LNCAP (cell line): ENCODE data around the gene MCM3.

Experiments used
- TF ChIP-seq, protein P1 (sequence below): fragments of 450-650 bp; IDR thresholded peaks from 2 replicates; pipeline ENCODE4 v1.5.1; 2017; ENCODE audit warnings: mild to moderate bottlenecking

MCM3 gene

DNA sequence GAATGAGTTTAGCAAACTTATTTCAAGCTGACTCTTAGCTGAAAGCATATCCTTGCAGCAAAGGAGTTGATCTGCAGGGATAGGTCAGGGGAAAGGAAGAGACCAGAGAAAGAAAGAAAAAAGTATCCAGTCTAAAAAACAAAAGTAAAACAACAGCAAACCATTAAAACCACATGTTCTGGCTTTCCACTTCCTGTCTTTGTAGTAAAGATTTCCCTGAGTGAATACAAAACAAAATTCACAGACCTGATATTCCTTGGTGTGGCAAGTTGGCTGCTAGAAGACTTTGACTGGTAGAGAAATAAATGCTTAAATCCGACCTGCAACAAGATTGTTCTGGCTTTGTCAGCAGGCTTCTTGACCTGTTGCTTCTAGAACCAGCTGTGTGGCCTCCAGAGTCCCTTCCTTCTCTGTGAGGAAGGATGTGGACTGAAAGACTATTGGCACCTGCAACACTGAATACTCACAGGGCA is 23.4 kb upstream of the MCM3 start:
- TF ChIP-seq, protein P1, sequence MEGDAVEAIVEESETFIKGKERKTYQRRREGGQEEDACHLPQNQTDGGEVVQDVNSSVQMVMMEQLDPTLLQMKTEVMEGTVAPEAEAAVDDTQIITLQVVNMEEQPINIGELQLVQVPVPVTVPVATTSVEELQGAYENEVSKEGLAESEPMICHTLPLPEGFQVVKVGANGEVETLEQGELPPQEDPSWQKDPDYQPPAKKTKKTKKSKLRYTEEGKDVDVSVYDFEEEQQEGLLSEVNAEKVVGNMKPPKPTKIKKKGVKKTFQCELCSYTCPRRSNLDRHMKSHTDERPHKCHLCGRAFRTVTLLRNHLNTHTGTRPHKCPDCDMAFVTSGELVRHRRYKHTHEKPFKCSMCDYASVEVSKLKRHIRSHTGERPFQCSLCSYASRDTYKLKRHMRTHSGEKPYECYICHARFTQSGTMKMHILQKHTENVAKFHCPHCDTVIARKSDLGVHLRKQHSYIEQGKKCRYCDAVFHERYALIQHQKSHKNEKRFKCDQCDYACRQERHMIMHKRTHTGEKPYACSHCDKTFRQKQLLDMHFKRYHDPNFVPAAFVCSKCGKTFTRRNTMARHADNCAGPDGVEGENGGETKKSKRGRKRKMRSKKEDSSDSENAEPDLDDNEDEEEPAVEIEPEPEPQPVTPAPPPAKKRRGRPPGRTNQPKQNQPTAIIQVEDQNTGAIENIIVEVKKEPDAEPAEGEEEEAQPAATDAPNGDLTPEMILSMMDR, result no peak

GRCh38 chr6:52306972-52307870 is 22.7 kb upstream of the MCM3 start:
- TF ChIP-seq, protein P1, result no peak

- TF ChIP-seq, protein P1, result no peak
Observed at GRCh38 chr6:52305948-52306767, 21.6 kb upstream of the MCM3 start.

DNA sequence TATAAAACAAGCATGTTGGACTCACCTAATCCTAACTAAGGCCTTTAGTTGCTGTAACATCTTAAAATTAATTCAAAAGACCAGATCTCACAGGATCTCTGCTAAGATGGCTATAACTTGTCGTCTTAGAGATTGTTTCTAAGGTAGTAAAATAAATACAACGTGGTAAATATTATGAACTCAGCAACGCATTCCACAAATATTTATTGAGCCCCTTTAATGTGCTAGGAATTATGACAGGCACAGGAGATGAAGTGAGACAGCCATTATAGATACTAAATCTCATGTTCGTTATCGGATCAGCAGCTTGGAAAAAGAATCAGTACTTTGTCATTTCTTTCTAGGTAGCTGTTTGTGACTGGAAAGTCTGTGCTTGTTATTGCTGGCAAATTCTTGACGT is 20.9 kb upstream of the MCM3 start:
- TF ChIP-seq, protein P1, result no peak

- TF ChIP-seq, protein P1, result no peak
Observed at GRCh38 chr6:52304983-52305390, 20.4 kb upstream of the MCM3 start.

DNA sequence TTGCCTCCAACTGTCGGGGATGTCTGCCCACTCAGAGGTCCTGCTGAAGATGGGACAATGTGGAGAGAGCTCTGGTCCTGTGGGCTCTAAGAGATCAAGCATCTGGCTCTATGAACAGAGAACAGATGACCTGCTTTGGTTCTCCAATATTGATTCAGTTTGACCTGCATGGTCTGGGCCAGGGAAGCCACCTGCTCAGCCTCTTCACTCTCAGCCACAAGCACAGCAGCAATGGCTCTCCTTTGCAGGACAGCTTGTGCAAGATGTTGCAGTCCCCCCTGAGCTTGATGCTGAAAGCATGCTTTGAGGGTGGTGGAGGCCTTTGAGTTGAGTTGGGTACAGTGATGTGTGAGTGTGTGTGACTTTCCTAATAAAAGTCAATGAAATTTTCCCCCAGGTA is 18.6 kb upstream of the MCM3 start:
- TF ChIP-seq, protein P1, result no peak

DNA sequence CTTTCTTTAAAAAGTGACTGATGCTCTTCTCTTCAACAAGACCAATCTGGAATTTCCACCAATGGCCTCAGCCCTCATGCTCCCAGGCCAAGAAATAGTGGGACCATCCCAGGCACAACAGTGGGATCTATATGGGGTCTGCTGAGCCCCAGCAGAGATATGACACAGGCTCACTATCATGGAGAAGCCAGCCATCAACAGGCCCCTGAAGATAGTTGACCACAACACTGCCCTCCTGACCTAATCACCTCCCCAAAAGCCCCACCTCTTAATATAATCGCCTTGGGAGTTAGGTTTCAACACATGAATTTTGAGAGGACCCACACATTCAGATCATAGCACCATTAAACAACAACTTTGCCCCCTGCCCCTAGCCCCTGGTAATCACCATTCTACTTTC is 16.8 kb upstream of the MCM3 start:
- TF ChIP-seq, protein P1, result no peak
